Measurements from ENCODE around the gene ARHGEF19.
A peak's percentile ranks its signal among the peaks of the same experiment; 100 is the strongest.
"Not testable (repeated sequence)": the region's sequence is repeated elsewhere in the genome, so short reads cannot be mapped to it uniquely, and the experiment has no call there.

The ARHGEF19 gene

GRCh38 chr1:16163608-16164212 is 48.7 kb downstream of the ARHGEF19 start:
- DNase-seq, result not testable (repeated sequence)

GRCh38 chr1:16162163-16162822 is 50.2 kb downstream of the ARHGEF19 start:
- peak; percentile 61 for DNase-seq

- DNase-seq, result no peak
Measured at GRCh38 chr1:16161717-16162116, 50.7 kb downstream of the ARHGEF19 start.

GRCh38 chr1:16158993-16159831 is 53.2 kb downstream of the ARHGEF19 start:
- no peak for DNase-seq

GRCh38 chr1:16158025-16158424 is 54.4 kb downstream of the ARHGEF19 start:
- DNase-seq, result peak; percentile 27

- DNase-seq, result no peak
Measured at GRCh38 chr1:16156848-16157495, 55.5 kb downstream of the ARHGEF19 start.

GRCh38 chr1:16155537-16156410 is 56.7 kb downstream of the ARHGEF19 start, which contains the start of gene EPHA2:
TSS of gene EPHA2 (minus strand) at chr1:16156069. CDS start at chr1:16155932, 137 bp downstream.
- no peak for DNase-seq

- DNase-seq, result peak; percentile 25
Measured at GRCh38 chr1:16153999-16154673, 58.3 kb downstream of the ARHGEF19 start.

GRCh38 chr1:16153096-16153998 is 59.1 kb downstream of the ARHGEF19 start:
- no peak for DNase-seq

- DNase-seq, result no peak
Measured at GRCh38 chr1:16152481-16153087, 59.9 kb downstream of the ARHGEF19 start.

- no peak for DNase-seq
Measured at GRCh38 chr1:16151995-16152384, 60.5 kb downstream of the ARHGEF19 start.

GRCh38 chr1:16151196-16151994 is 61.1 kb downstream of the ARHGEF19 start:
- DNase-seq, result no peak

GRCh38 chr1:16150508-16150907 is 61.9 kb downstream of the ARHGEF19 start:
- no peak for DNase-seq

GRCh38 chr1:16149702-16150488 is 62.6 kb downstream of the ARHGEF19 start:
- DNase-seq, result no peak

- DNase-seq, result no peak
Measured at GRCh38 chr1:16149146-16149545, 63.3 kb downstream of the ARHGEF19 start.

- DNase-seq, result no peak
Measured at GRCh38 chr1:16148329-16149092, 63.9 kb downstream of the ARHGEF19 start.

Data from activated CD4-positive, alpha-beta T cell treated with anti-CD3 and anti-CD28 coated beads for 48 hours (primary cell).